Astrocyte of the spinal cord (primary cell): Measurements from ENCODE around the gene PALLD.

Source experiments
- DNase-seq: peaks from one replicate; pipeline ENCODE4 v3.0.0; 2011; ENCODE audit warnings: low read depth, low spot score
- H3K4me3 ChIP-seq: 2 replicates; pipeline ENCODE4 v1.5.1; 2011; ENCODE audit warnings: low read depth, mild to moderate bottlenecking, low read length, moderate library complexity
- CTCF ChIP-seq: IDR thresholded peaks from 2 replicates; pipeline ENCODE4 v1.5.1; 2012; ENCODE audit warnings: low read depth, mild to moderate bottlenecking, low read length, inconsistent platforms
- in situ Hi-C: cut with HindIII; loops from 2 replicates; pipeline ENCODE4 v1.10.0; 2017; ENCODE audit warnings: low sequenced_read_pairs

Gene PALLD

GRCh38 chr4:168610911-168611530, 114.2 kb downstream of the PALLD start:
- TF ChIP-seq CTCF = no peak
- H3K4me3 ChIP-seq = no peak overlapping the region
- no peak for DNase-seq
- in situ Hi-C loops = no loop called here

GRCh38 chr4:168612450-168613135, 115.7 kb downstream of the PALLD start:
- no peak overlapping the region for H3K4me3 ChIP-seq
- in situ Hi-C loops = no loop called here
- TF ChIP-seq CTCF = no peak
- DNase-seq = peak; percentile 82

GRCh38 chr4:168613869-168614268, 117.0 kb downstream of the PALLD start:
- no peak for TF ChIP-seq CTCF
- DNase-seq = no peak
- no peak overlapping the region for H3K4me3 ChIP-seq
- in situ Hi-C loops = no loop called here

GRCh38 chr4:168614281-168615057, 117.6 kb downstream of the PALLD start:
- peak; percentile 49 for DNase-seq
- TF ChIP-seq CTCF = no peak
- in situ Hi-C loops = no loop called here
- H3K4me3 ChIP-seq = no peak overlapping the region

GRCh38 chr4:168615294-168616065, 118.6 kb downstream of the PALLD start:
- DNase-seq = peak; percentile 83
- no peak overlapping the region for H3K4me3 ChIP-seq
- no peak for TF ChIP-seq CTCF
- in situ Hi-C loops = no loop called here

- in situ Hi-C loops = no loop called here
- TF ChIP-seq CTCF = no peak
- peak; percentile 90 for DNase-seq
- no peak overlapping the region for H3K4me3 ChIP-seq
These were observed 121.9 kb downstream of the PALLD start for GRCh38 chr4:168618577-168619265.
